ENCODE data around the gene PTGFRN. TPM values are rescaled to one million over a fixed set of nuclear protein-coding genes. Genes with fewer than 3 reads are reported as not detected.

The PTGFRN gene
- total and polyA plus RNA-seq, 10 donors: 1.7 to 17.4 (median 10.6) TPM

DNA sequence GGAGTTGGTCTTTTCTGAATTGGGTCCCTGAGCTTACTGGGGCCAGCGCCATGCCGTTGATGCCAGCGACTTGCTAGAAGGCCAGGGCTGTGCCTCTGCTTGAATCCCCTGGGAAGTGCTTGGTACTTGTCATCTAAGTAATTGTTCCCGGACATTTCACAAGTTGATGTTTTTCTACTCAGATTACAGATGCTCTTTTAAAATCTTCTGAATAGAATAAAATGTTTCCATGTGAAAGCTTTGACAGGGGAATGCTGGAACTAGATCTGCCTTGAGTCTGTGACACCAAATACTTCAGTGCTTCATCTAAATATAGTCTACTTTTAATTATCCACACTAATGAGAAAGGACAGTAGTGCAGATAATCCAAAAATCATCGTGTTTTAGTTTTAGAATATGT lies 38.3 kb downstream of the PTGFRN start:
- intact Hi-C loops (cut with DNase I; ENCODE audit: low total_unique reads): no loop called here
- H3K36me3 ChIP-seq: peaks cover 0 to 7% (median 0%) of the 10 kb centered on the region in 6 donors
- no peak overlapping the region for H3K27ac ChIP-seq
- H3K27me3 ChIP-seq (replicated peaks in 1 of 7): no peaks in the 10 kb centered on the region
- 87 to 93% (median 90%) methylated on average over 5 of the region's 5 CpGs for WGBS, 5 donors
- DNase-seq: no peak
- no peaks in the 10 kb centered on the region for H3K4me1 ChIP-seq
- no peak overlapping the region for H3K4me3 ChIP-seq
- H3K9me3 ChIP-seq: no peaks in the 10 kb centered on the region
- no peak for TF ChIP-seq POLR2AphosphoS5 (IDR thresholded peaks at IDR 0.05)
- no peak for TF ChIP-seq POLR2A (IDR thresholded peaks at IDR 0.05)
- TF ChIP-seq CTCF (IDR thresholded peaks at IDR 0.05 in 8 of 11, conservative IDR thresholded peaks at IDR 0.05 in 3 of 11): no peak

- WGBS, 5 donors: 96 to 100% (median 98%) methylated on average over 1 of the region's 1 CpG
- peaks cover 0 to 7% (median 0%) of the 10 kb centered on the region in 6 donors for H3K36me3 ChIP-seq
- no peaks in the 10 kb centered on the region for H3K9me3 ChIP-seq
- no peaks in the 10 kb centered on the region for H3K4me1 ChIP-seq
- H3K27ac ChIP-seq: no peak overlapping the region
- H3K27me3 ChIP-seq (replicated peaks in 1 of 7): no peaks in the 10 kb centered on the region
- no peak overlapping the region for H3K4me3 ChIP-seq
- TF ChIP-seq POLR2AphosphoS5 (IDR thresholded peaks at IDR 0.05) (no peak), CTCF (IDR thresholded peaks at IDR 0.05 in 8 of 11, conservative IDR thresholded peaks at IDR 0.05 in 3 of 11) (no peak), POLR2A (IDR thresholded peaks at IDR 0.05) (no peak)
- DNase-seq: no peak
- intact Hi-C loops (cut with DNase I; ENCODE audit: low total_unique reads): no loop called here
Observed at GRCh38 chr1:116948642-116949041, 38.9 kb downstream of the PTGFRN start.

DNA sequence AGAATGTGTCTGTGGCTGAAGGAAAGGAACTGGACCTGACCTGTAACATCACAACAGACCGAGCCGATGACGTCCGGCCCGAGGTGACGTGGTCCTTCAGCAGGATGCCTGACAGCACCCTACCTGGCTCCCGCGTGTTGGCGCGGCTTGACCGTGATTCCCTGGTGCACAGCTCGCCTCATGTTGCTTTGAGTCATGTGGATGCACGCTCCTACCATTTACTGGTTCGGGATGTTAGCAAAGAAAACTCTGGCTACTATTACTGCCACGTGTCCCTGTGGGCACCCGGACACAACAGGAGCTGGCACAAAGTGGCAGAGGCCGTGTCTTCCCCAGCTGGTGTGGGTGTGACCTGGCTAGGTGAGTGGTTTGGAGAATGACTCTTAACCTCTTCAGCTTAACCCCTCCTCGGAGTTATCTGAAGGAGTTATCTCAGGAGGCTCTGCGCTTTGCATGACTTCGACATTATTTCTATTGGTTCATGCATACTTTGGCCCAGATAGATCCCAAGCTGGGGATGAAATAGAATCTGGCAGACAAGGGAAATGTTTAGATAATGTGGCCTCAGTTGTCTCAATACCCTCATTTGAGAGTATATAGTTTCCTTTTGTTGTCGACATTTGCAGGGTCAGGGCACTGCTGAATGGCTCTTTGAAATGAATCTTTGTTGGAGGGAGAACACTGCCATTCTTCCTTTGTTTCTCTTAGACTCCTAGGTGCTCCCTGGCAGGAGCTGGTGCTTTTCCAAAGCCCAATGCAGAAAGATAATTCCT lies 39.7 kb downstream of the PTGFRN start:
- no peaks in the 10 kb centered on the region for H3K4me1 ChIP-seq
- no peaks in the 10 kb centered on the region for H3K27me3 ChIP-seq (replicated peaks in 1 of 7)
- intact Hi-C loops (cut with DNase I; ENCODE audit: low total_unique reads): no loop called here
- no peak overlapping the region for H3K27ac ChIP-seq
- H3K4me3 ChIP-seq: no peak overlapping the region
- H3K9me3 ChIP-seq: no peaks in the 10 kb centered on the region
- TF ChIP-seq CTCF (IDR thresholded peaks at IDR 0.05 in 8 of 11, conservative IDR thresholded peaks at IDR 0.05 in 3 of 11): no peak
- TF ChIP-seq POLR2A (IDR thresholded peaks at IDR 0.05): no peak
- TF ChIP-seq POLR2AphosphoS5 (IDR thresholded peaks at IDR 0.05): no peak
- 92 to 94% (median 93%) methylated on average over 21 of the region's 21 CpGs for WGBS, 5 donors
- DNase-seq: no peak
- peaks cover 0 to 7% (median 0%) of the 10 kb centered on the region in 6 donors for H3K36me3 ChIP-seq

- Histone ChIP-seq H3K4me3 (no peak overlapping the region), H3K4me1 (no peaks in the 10 kb centered on the region), H3K36me3 (peaks cover 0 to 7% (median 0%) of the 10 kb centered on the region in 6 donors), H3K9me3 (no peaks in the 10 kb centered on the region), H3K27ac (no peak overlapping the region), H3K27me3 (replicated peaks in 1 of 7) (no peaks in the 10 kb centered on the region)
- intact Hi-C loops (cut with DNase I; ENCODE audit: low total_unique reads): no loop called here
- WGBS, 5 donors: 84 to 91% (median 85%) methylated on average over 13 of the region's 13 CpGs
- no peak for DNase-seq
- TF ChIP-seq POLR2AphosphoS5 (IDR thresholded peaks at IDR 0.05): no peak
- no peak for TF ChIP-seq POLR2A (IDR thresholded peaks at IDR 0.05)
- TF ChIP-seq CTCF (IDR thresholded peaks at IDR 0.05 in 8 of 11, conservative IDR thresholded peaks at IDR 0.05 in 3 of 11): no peak
Observed at GRCh38 chr1:116950517-116951199, 40.9 kb downstream of the PTGFRN start.

All from spleen (tissue), 11 donors.